Measurements from ENCODE around the gene RIPOR2.

Gene RIPOR2

GRCh38 chr6:24876499-24877465 lies 59.0 kb downstream of the RIPOR2 start:
- no peak for DNase-seq (ENCODE audit: low read depth)

DNA sequence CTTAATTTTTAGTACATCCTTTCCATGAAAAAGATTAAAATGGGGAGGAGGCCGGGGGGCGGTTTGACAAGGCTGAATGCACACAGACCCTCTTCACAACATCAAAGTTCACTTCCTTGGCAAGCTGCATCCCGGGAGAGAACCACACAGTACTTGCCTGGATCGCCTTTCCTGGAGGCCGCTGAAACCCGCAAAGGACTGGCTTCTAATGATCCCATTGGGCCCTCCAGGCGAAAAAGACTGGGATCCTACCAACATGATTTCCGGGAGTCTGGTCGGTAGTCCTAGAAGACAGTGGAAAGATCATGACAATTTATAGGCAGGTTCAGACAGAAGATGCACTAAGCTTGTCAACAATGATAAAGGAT lies 60.2 kb downstream of the RIPOR2 start:
- DNase-seq (ENCODE audit: low read depth), result no peak

- DNase-seq (ENCODE audit: low read depth), result no peak
These were observed 60.8 kb downstream of the RIPOR2 start for GRCh38 chr6:24874776-24875533.

DNA sequence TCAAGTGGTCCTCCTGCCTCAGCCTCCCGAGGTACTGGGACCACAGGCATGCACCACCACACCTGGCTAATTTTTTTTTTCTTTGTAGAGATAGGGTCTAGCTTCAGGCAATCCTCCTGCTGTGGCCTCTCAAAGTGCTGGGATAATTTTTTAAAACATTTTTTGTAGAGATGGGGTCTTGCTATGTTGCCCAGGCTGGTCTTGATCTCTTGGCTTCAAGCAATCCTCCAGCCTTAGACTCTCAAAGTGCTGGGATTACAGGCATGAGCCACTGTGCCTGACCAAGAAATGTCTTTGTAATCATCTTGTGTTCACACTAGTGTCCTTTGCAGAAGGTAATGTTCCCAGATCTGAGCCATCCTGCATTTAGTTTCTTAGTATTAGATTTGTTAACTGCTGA lies 61.6 kb downstream of the RIPOR2 start:
- no peak for DNase-seq (ENCODE audit: low read depth)

- DNase-seq (ENCODE audit: low read depth), result no peak
These were observed 63.0 kb downstream of the RIPOR2 start for GRCh38 chr6:24872779-24873178.

DNA sequence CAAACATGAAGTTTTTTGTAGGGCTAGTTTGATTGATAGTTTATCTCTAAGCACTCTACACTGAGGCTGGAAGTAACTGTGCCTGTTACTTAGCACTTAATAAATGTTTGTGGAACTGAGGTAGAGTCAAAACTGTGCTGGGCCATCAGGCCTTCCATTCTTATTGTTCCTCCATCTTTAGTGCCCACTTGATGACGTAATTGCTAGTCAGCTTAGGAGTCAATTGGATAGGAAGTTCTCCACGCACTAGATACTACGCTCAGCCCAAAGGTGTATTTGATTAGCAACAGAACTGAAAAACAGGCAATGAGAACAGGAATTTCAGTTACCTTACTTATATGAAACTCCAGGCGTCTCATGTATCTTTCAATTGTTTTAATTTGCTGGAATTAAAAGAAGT lies 67.0 kb downstream of the RIPOR2 start:
- DNase-seq (ENCODE audit: low read depth), result no peak

DNA sequence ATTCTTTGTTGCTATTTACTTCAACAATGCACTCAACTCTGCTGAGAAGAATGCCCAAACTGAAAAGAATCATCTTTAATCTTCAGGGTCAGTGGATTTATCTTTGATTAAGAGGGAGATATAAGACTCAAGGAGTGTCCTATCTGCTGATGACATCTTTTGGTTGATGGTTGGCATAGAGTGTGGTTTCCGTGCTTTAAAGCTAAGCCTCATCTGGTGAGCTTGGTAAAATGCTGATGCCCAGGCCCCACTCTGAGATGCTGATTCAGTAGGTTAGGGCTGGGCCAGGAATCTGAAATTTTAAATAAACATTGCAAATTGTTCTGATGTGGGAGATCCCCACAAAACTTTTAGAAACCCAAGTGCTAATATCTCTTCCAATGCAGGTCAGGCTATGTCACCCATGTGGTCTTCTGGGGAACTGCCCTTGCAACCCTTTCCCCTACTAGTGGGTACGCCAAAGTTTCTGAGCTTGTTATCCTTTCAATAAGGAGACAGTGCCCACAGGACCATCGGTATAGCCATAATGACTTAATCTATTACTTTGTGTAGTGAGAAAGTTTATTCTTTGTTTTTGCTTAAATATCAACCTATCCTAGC lies 68.6 kb downstream of the RIPOR2 start:
- DNase-seq (ENCODE audit: low read depth), result no peak

DNA sequence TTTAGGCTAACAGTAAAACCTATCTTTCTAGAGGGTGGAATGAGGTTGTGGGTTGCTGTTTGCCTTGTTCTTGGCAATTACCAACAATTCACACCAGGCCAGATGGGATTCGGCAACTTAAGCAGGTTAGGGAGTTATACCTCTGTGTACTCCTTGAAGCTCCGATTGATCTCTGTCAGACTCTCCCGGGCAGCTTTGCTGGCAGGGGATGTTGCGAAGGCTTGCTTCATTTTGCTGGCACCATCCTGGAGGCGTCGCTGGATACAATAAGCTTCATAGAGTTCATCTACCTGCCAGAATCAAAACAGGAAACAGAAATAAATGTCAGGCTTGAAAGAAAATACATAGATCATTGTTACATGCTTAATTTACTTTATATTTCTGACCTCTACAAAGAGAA lies 70.6 kb downstream of the RIPOR2 start:
- no peak for DNase-seq (ENCODE audit: low read depth)

GRCh38 chr6:24864343-24864742 lies 71.4 kb downstream of the RIPOR2 start:
- no peak for DNase-seq (ENCODE audit: low read depth)

- DNase-seq (ENCODE audit: low read depth), result no peak
These were observed 73.8 kb downstream of the RIPOR2 start for GRCh38 chr6:24861934-24862333.

DNA sequence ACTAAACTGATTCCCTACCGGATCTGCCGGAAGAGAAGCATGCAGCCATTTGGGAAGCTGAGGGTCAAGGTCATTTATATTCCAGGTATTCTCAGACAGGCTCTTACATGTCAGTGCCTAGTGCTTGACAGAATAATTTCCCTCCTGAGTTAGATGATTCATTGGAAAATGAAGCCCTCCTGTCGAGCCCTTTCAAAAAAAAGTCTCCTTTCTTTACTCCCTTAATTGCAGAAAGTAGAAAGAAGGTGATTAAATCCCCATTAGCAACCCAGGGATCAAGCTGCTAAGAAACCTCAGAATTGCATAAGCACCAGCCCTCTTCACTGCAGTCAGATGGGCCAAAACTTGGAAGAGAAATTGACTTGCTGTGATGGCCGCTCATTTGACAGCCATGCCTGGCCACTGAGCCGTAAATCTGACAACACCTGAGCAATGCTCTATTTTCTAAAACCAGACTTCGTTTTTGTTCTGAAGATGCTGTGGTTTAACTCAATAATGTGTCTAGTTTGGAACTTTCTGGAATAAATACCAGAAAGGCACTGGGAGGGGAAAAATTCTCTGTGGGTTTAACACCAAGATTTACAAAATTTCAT lies 76.1 kb downstream of the RIPOR2 start:
- DNase-seq (ENCODE audit: low read depth), result no peak

GRCh38 chr6:24859132-24859531 lies 76.6 kb downstream of the RIPOR2 start:
- DNase-seq (ENCODE audit: low read depth), result no peak

GRCh38 chr6:24858177-24858653 lies 77.5 kb downstream of the RIPOR2 start:
- DNase-seq (ENCODE audit: low read depth), result no peak

- DNase-seq (ENCODE audit: low read depth), result no peak
These were observed 78.7 kb downstream of the RIPOR2 start for GRCh38 chr6:24856901-24857670.

- no peak for DNase-seq (ENCODE audit: low read depth)
These were observed 79.5 kb downstream of the RIPOR2 start for GRCh38 chr6:24856246-24856599.

DNA sequence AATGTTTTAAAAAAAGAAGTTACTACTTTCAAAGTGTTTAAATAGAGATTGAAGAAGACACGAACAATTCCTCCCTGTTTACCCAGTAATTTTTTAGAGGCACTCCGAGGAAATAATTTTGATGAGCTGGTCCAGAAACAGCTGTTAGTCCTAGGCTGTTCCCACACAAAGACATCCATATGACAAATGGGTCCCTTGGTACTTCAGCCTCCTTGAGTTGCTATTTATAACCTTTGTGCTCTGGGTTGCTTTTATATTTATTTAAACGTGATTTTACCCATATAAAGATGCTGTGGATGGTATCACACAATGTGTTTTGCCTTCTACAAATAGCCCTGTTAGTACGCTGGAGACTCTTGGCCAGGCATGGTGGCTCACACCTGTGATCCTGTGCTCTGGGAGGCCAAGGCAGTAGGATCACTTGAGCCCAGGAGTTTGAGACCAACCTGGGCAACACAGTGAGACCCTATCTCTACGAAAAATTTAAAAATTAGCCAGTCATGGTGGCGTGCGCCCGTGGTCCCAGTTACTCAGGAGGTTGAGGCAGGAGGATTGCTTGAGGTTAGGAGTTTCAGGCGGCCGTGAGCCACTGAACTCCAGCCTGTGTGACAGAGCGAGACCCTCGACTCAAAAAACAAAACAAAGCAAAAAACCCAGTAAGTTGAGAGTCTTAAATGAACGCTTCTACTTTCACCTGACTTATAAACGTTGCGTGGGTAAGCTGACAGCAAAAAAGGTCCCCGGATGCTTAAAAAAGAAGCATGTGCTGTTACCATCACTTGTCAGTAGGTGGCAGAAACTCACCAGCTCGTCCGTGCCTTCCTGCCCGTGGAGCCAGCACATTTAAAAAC lies 80.1 kb downstream of the RIPOR2 start:
- peak; percentile 46 for DNase-seq (ENCODE audit: low read depth)

- no peak for DNase-seq (ENCODE audit: low read depth)
These were observed 81.6 kb downstream of the RIPOR2 start for GRCh38 chr6:24854077-24854666.

- DNase-seq (ENCODE audit: low read depth), result no peak
These were observed 84.7 kb downstream of the RIPOR2 start for GRCh38 chr6:24851086-24851485.

- DNase-seq (ENCODE audit: low read depth), result no peak
These were observed 86.0 kb downstream of the RIPOR2 start for GRCh38 chr6:24849713-24850112.

GRCh38 chr6:24848461-24848860 lies 87.3 kb downstream of the RIPOR2 start:
- no peak for DNase-seq (ENCODE audit: low read depth)
